ENCODE results near the gene CFAP299.
"Not testable (repeated sequence)": the region's sequence is repeated elsewhere in the genome, so short reads cannot be mapped to it uniquely, and the experiment has no call there.

CFAP299 gene

DNA sequence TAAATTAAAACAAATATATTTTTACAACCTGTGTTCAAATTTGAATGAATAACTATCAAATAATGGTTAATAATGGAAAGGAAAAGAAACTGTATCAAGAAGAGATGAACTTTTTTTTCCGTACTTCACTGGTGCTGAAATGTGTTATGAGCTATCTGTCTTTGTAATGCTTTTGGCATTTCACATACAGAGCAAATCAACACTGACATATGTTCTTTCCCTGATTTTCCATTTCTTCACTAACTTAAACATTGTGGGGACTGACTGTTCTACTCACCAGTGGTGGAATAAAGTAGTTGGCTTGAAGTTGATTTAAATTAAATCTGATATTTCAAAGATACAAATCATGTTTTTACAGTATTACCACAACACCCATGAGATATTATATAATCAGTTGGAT, 390.9 kb downstream of the CFAP299 start:
- DNase-seq (ENCODE audit: low spot score) = no peak

GRCh38 chr4:80730158-80730557, 394.6 kb downstream of the CFAP299 start:
- no peak for DNase-seq (ENCODE audit: low spot score)

- DNase-seq (ENCODE audit: low spot score) = no peak
These were observed 395.9 kb downstream of the CFAP299 start for GRCh38 chr4:80731436-80731835.

DNA sequence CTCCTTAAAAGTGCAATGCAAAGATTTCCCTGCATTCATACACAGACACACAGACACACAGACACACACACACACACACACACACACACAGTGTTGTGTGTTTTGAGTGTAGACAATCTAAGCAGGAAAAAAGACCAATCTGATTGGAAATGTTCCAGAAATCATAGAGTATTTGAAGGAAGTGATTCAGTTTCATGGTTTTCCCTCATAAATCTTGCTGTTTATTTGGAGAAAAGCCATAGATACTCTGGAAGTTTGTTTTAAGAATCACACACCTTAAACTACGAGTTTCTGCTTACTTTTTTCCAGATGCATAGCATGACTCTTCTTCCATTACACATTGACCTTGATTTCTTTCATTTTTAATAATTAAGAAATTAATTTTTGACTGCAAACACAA, 396.5 kb downstream of the CFAP299 start:
- no peak for DNase-seq (ENCODE audit: low spot score)

- no peak for DNase-seq (ENCODE audit: low spot score)
These were observed 404.8 kb downstream of the CFAP299 start for GRCh38 chr4:80740375-80740774.

- DNase-seq (ENCODE audit: low spot score) = not testable (repeated sequence)
These were observed 414.0 kb downstream of the CFAP299 start for GRCh38 chr4:80749558-80749957.

GRCh38 chr4:80751200-80751599, 415.7 kb downstream of the CFAP299 start:
- no peak for DNase-seq (ENCODE audit: low spot score)

GRCh38 chr4:80767944-80768343, 432.4 kb downstream of the CFAP299 start:
- DNase-seq (ENCODE audit: low spot score) = no peak

- no peak for DNase-seq (ENCODE audit: low spot score)
These were observed 440.6 kb downstream of the CFAP299 start for GRCh38 chr4:80776168-80776567.

- DNase-seq (ENCODE audit: low spot score) = no peak
These were observed 445.9 kb downstream of the CFAP299 start for GRCh38 chr4:80781431-80781830.

DNA sequence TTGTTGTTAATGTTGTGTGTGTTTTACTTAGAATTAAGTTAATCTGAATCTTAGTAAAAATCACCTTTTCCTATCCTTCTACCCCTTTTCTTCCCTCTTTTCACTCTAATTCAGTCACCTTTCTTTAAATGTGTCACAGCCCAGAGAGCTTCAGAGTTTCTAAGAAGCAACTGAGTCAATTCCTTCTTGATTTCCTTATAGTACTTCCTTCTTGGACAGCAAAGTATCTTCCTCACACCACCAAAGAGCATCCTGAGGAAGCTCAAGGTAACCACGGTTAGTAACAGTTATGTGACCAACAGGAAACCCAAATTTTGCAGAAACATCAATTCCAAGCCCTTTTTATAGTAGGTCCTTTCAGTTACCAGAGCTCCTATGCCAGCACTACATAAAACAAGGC, 451.8 kb downstream of the CFAP299 start:
- no peak for DNase-seq (ENCODE audit: low spot score)

GRCh38 chr4:80788798-80789197, 453.3 kb downstream of the CFAP299 start:
- peak; percentile 36 for DNase-seq (ENCODE audit: low spot score)

DNA sequence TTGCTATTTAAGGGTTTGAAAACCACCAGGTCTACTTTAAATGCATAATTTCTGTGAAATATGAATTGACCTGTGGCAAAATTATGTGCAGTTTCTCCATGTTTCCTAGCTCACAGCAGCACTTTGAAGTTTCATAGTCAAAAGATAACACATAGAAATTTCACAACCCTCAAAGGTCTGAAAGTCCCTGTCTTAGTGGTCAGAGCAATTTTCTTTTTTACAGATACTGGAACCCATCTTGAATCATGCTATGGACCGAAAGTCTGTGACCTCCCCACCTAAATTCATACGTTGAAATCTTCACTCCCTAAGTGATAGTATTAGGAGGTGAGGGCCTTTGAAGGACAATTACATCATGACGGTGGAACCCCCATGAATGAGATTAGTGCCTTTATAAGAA, 454.6 kb downstream of the CFAP299 start:
- no peak for DNase-seq (ENCODE audit: low spot score)

DNA sequence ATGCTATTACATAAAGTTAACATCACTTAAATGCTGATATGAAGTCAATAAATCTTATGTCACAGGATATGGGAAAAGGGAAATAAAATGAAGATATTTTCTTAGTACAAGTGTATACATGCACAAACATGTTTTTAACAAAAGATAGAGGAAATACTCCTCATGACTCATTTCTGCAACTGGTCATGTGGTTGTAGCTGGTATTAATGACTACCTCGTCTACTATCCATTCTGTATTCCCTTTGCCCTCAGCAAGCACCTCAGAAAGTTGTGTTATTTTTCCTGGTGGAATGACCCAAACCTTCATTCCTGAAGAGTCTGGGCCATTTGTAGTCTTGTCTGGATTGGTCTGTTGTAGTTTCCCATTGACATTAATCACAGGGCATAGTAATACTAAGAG, 458.1 kb downstream of the CFAP299 start:
- DNase-seq (ENCODE audit: low spot score) = not testable (repeated sequence)

- DNase-seq (ENCODE audit: low spot score) = no peak
These were observed 462.6 kb downstream of the CFAP299 start for GRCh38 chr4:80798082-80798481.

GRCh38 chr4:80800719-80801118, 465.2 kb downstream of the CFAP299 start:
- not testable (repeated sequence) for DNase-seq (ENCODE audit: low spot score)

DNA sequence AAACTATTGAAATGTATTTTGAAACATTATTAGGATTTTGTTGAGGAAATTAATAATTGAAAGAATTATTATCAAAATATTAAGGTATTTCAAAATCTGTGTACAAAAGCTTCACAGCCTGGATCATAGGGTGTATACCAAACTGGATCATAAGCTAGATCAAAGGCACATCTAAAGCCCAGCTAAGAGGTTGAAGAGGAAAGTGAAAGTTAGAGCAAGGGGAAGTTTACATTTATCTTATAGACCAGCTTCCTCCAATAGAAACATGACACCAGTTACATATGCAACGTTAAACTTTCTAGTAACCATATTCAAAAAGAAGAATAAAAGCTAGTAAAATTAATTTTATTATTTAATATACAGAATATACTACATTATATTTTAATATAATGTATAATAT, 467.8 kb downstream of the CFAP299 start:
- DNase-seq (ENCODE audit: low spot score) = no peak

DNA sequence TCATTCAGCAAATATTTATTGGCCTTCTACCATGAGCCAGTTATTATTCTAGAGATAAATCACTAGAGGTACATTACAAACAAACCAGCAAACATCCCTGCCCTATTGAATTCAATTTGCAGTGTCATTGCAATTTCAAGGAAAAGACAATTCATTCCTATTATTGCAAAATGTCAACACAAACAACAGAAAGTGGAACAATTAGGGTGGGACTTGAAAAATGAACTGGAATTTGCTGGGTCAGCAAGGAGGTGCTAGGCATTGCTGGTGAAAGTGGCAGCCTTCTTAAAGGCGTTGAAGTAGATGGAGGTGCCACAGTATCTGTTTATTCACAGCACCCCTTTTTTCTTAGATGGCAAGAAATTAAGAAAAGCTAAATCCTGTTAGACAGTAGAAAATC, 470.9 kb downstream of the CFAP299 start:
- no peak for DNase-seq (ENCODE audit: low spot score)

DNA sequence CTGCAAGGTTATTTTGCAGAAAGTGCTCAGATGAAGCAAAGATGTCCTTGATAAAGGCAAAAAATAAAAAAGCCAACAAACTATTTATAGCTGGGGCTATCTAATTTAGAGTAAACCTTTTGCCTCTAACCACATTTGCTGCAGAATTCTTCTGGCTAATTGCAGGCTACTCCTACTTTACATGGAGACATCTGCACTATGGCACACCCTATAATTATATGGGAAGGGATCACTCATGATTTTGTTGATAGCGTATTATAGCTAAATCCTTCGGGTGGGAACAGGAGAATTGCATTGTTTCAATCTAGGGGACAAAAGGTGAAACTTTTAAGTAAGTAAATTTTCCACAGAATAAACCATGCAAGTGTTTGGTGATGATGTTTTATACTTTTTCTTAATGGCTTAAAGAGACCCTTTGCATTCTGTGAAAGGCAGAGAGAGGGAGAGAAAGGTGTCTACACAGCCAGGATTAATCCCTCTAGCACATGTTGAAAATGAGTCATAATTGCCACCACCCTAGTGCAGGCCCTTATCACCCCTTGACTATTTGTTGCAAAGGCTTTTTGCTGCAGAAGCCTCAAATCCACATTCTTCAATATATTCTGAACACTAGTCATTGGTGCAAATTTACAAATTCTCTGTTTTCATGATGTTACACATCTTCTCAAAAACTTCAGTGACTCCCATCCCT, 473.7 kb downstream of the CFAP299 start:
- no peak for DNase-seq (ENCODE audit: low spot score)

DNA sequence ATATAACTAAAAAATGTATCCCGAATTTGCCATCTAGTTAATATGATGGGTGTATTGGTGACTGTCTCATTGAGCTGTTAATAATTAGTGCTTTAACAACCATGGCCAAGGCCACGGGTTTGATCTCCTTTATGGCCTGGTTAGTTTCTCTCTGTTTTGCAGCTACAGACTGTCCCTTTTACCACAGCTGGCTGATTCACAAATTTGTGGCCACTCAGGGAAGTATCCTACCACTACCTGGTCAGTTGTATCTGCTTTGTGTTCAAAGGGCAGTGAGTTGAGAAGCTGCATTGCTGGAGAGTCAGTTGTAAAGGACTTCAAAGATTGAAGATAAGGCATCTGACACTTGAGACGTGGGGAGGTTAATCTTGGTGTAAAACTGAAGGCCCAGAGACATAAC, 475.9 kb downstream of the CFAP299 start:
- DNase-seq (ENCODE audit: low spot score) = no peak

- DNase-seq (ENCODE audit: low spot score) = no peak
These were observed 476.6 kb downstream of the CFAP299 start for GRCh38 chr4:80812145-80812544.

DNA sequence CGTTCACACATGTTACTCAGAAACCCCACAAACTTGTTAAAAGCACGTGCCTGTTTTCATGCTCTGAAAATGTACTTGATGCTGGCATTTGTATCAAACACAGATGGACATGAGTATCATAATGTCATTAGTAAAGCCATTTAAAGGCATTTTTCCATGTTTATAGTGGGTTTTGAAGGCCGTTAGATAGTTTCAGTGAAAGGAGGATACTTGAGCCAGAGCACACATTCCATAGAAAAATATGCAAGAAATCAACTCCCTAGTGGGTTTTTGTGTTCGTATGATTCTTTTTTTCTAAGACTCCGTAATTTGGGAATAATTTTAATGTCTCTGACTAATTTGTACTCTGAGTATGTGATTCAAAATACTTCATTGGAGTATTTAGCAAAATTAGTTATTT, 478.7 kb downstream of the CFAP299 start:
- DNase-seq (ENCODE audit: low spot score) = no peak

DNA sequence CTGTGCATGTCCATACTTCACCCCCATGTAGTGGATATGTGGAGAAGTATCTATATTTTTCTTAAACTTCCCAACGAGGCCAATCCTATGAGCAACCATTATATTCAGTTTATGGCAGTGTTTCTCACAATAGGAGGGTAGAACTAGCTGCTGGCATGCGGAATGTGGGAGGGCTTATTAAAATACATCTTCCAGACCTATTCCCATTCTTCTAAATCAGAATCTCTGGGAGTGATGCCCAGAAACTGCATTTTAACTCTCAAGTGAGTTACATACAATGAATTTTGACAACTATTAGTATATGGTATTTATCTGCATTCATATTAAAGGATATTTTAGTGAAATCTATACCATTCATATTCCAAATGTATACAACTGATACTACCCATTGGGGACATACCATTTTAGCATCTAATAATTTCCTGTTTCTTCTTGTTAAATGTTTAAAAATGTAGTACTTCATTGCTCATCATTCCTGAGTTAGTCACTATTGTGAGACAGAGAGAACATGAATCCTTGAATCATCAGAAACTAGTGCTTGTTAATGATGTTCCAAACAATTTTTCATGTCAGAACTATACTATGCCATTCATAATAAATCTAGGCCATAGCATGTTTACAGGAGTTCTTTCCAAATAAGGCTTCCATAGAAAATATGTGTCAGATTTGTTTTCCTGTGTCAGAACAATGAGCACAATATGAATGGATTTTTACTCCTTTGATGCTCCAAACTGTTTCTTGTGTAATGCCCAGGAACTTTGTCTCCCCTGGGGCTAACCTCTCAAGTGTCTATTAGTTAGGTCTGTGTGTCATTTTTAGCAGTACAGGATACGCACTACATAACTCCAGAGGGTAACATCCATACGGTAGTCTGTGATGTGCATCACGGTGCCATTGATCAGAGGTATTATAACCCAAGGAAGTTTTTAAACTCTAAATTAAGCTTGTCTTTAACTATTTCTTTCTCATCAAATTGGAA, 496.1 kb downstream of the CFAP299 start:
- no peak for DNase-seq (ENCODE audit: low spot score)

All from hematopoietic multipotent progenitor cell treated with erythropoietin and hydrocortisone succinate and interleukin-3 and kit ligand, for 15 days (in vitro differentiated cells).